B cell (primary cell): Measurements from ENCODE around the gene ITGB4. TPM values are rescaled to one million over a fixed set of nuclear protein-coding genes. Genes with fewer than 3 reads are reported as not detected.

Experiments used
- ATAC-seq: fragments of 200-7000 bp; cut with Tn5 transposase; one replicate; pipeline ENCODE4 v1.10.0; 2021; ENCODE audit warnings: low read depth, mild to moderate bottlenecking, moderate number of reproducible peaks, moderate library complexity
- CTCF ChIA-PET: fragments of 350-600 bp; sonication (Branson Sonifier 250); formaldehyde crosslinking; loops from one replicate; lab custom pipeline; 2021; ENCODE audit warnings: antibody characterized with exemption, inconsistent platforms; lab: Charles Lee
- POLR2A ChIA-PET: fragments of 350-600 bp; sonication (Branson Sonifier 250); formaldehyde crosslinking; loops from one replicate; lab custom pipeline; 2021; ENCODE audit warnings: antibody characterized with exemption; lab: Charles Lee
- DNase-seq: peaks from one replicate; pipeline ENCODE4 v3.0.0; 2013
- H2AFZ ChIP-seq: 2 replicates; pipeline ENCODE4 v1.6.1; 2012; ENCODE audit warnings: mild to moderate bottlenecking, low read depth, low read length; ENCODE audit not compliant: insufficient read depth, poor library complexity, severe bottlenecking
- H3K27ac ChIP-seq, 2 donors: 1 replicate in 1 of 2; 2 replicates in 1 of 2; pipeline ENCODE4 v1.5.1; 2012 to 2013; ENCODE audit warnings: low read length in 2 of 2, mild to moderate bottlenecking in 2 of 2, moderate library complexity in 1 of 2
- H3K27me3 ChIP-seq, 4 experiments: fragments of 200-600 bp in 1 of 4; sonication (generic) in 1 of 4; replicated peaks in 1 of 4; 1 replicate in 2 of 4; 2 replicates in 2 of 4; pipeline versions ENCODE4 v1.6.1 to v1.7.0; 2013 to 2016; ENCODE audit warnings: low read length in 3 of 4, mild to moderate bottlenecking in 2 of 4, mixed read lengths in 1 of 4, moderate library complexity in 1 of 4; ENCODE audit not compliant: insufficient read depth in 4 of 4, control insufficient read depth in 3 of 4; ENCODE audit errors: control extremely low read depth in 1 of 4
- H3K36me3 ChIP-seq, 2 experiments: replicated peaks in 1 of 2; 1 replicate in 1 of 2; 2 replicates in 1 of 2; pipeline versions ENCODE4 v1.6.1 to v1.7.1; 2013; ENCODE audit warnings: low read length in 1 of 2; ENCODE audit not compliant: insufficient read depth in 2 of 2, control insufficient read depth in 1 of 2; ENCODE audit errors: control extremely low read depth in 1 of 2, extremely low read depth in 1 of 2
- H3K4me1 ChIP-seq, 2 donors: fragments of 200-600 bp in 1 of 2; sonication (generic) in 1 of 2; 1 replicate in 1 of 2; 2 replicates in 1 of 2; pipeline versions ENCODE4 v1.5.1 to v1.6.1; 2013 to 2017; ENCODE audit warnings: low read length in 2 of 2; ENCODE audit not compliant: control insufficient read depth in 2 of 2, insufficient read depth in 2 of 2
- H3K4me2 ChIP-seq: replicated peaks from 2 replicates; pipeline ENCODE3; 2012; ENCODE audit warnings: mild to moderate bottlenecking, low read depth, low read length; ENCODE audit not compliant: poor library complexity, severe bottlenecking
- H3K4me3 ChIP-seq, 5 experiments: fragments of 200-600 bp in 1 of 5; sonication (generic) in 1 of 5; 1 replicate in 3 of 5; 2 replicates in 2 of 5; pipeline versions ENCODE4 v1.5.1 to v1.7.0; 2011 to 2016; ENCODE audit warnings: low read length in 4 of 5, mild to moderate bottlenecking in 4 of 5, low read depth in 2 of 5, control low read depth in 1 of 5, moderate library complexity in 1 of 5; ENCODE audit not compliant: insufficient read depth in 1 of 5; ENCODE audit errors: control extremely low read depth in 1 of 5, extremely low read depth in 1 of 5
- H3K79me2 ChIP-seq: fragments of 200-600 bp; sonication (generic); one replicate; pipeline ENCODE4 v1.6.0; 2016; ENCODE audit warnings: low read length; ENCODE audit not compliant: control insufficient read depth, insufficient read depth
- H3K9ac ChIP-seq: fragments of 200-600 bp; sonication (generic); 2 replicates; pipeline ENCODE4 v1.6.1; 2017; ENCODE audit warnings: mild to moderate bottlenecking, low read length, moderate library complexity
- H3K9me3 ChIP-seq, 3 donors: one replicate each; pipeline versions ENCODE4 v1.6.1 to v1.7.1; 2013; ENCODE audit warnings: low read length in 2 of 3; ENCODE audit not compliant: control insufficient read depth in 2 of 3, insufficient read depth in 1 of 3; ENCODE audit errors: control extremely low read depth in 1 of 3
- H4K20me1 ChIP-seq: 2 replicates; pipeline ENCODE4 v1.6.0; 2012; ENCODE audit warnings: mild to moderate bottlenecking, low read length; ENCODE audit not compliant: insufficient read depth, control insufficient read depth, poor library complexity, severe bottlenecking
- H3K27ac Mint-ChIP-seq: one replicate; pipeline ENCODE4 v1.8.0; 2021; ENCODE audit warnings: mixed read lengths
- H3K27me3 Mint-ChIP-seq: one replicate; pipeline ENCODE4 v1.8.0; 2021; ENCODE audit warnings: mixed read lengths
- H3K4me1 Mint-ChIP-seq: one replicate; pipeline ENCODE4 v1.8.0; 2021; ENCODE audit warnings: mixed read lengths
- H3K4me3 Mint-ChIP-seq: one replicate; pipeline ENCODE4 v1.8.0; 2021; ENCODE audit warnings: mixed read lengths
- H3K9me3 Mint-ChIP-seq: one replicate; pipeline ENCODE4 v1.8.0; 2022; ENCODE audit warnings: mixed read lengths; ENCODE audit not compliant: insufficient read depth
- EZH2 ChIP-seq: IDR thresholded peaks from 2 replicates; pipeline ENCODE4 v1.6.1; 2012; ENCODE audit warnings: borderline replicate concordance, low read depth, mild to moderate bottlenecking, moderate library complexity, low read length; ENCODE audit not compliant: insufficient read depth, poor library complexity, severe bottlenecking
- WGBS: methylation state at CpG from one replicate; pipeline ENCODE4 v1.1.5; 2013; ENCODE audit warnings: missing lambda C conversion rate; ENCODE audit not compliant: insufficient coverage; 5-methylcytosine and 5-hydroxymethylcytosine counted together
- intact Hi-C: fragments of 100-400 bp; cut with micrococcal nuclease; formaldehyde crosslinking; loops from one replicate; pipeline ENCODE4 v1.10.0; 2022
- polyA plus RNA-seq: library from polyadenylated mRNA; depleted of rRNA; stranded (reverse); fragments of >200 nt; gene quantifications from 2 replicates; pipeline ENCODE4 v1.2.3, GENCODE V29; 2012
- total RNA-seq, 2 donors: library from RNA; stranded (reverse); fragments of 120-200 nt in 1 of 2; gene quantifications; 1 replicate in 1 of 2; 2 replicates in 1 of 2; pipeline versions ENCODE4 v1.2.3 to v1.2.4, GENCODE V29; 2013 to 2022
- TF ChIP-seq, protein P1 (sequence below): fragments of 200-600 bp; IDR thresholded peaks from one replicate; pipeline ENCODE4 v1.8.0; 2022; ENCODE audit warnings: antibody characterized with exemption, mild to moderate bottlenecking

Gene ITGB4
- total and polyA plus RNA-seq, 2 donors (not counting 1 experiment from before 2014, with no cell fraction given) = 0.12 to 0.81 TPM

- Histone ChIP-seq H3K4me1 (no peaks in the 10 kb centered on the region), H3K9ac (no peak overlapping the region), H3K4me2 (no peak overlapping the region), H3K4me3 (no peak overlapping the region), H3K27me3 (no peaks in the 10 kb centered on the region), H3K36me3 (peaks cover 0 to 70% of the 10 kb centered on the region in 2 experiments), H3K9me3 (no peaks in the 10 kb centered on the region), H3K27ac (no peak overlapping the region), H2AFZ (no peak overlapping the region), H3K79me2 (no peaks in the 10 kb centered on the region), H4K20me1 (no peaks in the 10 kb centered on the region)
- Mint-ChIP-seq H3K27ac (no peak overlapping the region), H3K9me3 (no peaks in the 10 kb centered on the region), H3K4me1 (peaks cover 2% of the 10 kb centered on the region), H3K27me3 (no peaks in the 10 kb centered on the region), H3K4me3 (no peak overlapping the region)
- ATAC-seq (no peak), DNase-seq (no peak)
- intact Hi-C loops = no loop called here
- TF ChIP-seq EZH2 = no peak
- TF ChIP-seq, protein P1, sequence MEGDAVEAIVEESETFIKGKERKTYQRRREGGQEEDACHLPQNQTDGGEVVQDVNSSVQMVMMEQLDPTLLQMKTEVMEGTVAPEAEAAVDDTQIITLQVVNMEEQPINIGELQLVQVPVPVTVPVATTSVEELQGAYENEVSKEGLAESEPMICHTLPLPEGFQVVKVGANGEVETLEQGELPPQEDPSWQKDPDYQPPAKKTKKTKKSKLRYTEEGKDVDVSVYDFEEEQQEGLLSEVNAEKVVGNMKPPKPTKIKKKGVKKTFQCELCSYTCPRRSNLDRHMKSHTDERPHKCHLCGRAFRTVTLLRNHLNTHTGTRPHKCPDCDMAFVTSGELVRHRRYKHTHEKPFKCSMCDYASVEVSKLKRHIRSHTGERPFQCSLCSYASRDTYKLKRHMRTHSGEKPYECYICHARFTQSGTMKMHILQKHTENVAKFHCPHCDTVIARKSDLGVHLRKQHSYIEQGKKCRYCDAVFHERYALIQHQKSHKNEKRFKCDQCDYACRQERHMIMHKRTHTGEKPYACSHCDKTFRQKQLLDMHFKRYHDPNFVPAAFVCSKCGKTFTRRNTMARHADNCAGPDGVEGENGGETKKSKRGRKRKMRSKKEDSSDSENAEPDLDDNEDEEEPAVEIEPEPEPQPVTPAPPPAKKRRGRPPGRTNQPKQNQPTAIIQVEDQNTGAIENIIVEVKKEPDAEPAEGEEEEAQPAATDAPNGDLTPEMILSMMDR = no peak
- POLR2A ChIA-PET = no interaction called here
- WGBS = 94% methylated on average over 17 of the region's 20 CpGs
- CTCF ChIA-PET = interaction anchor here (0.6 to 1.6 kb wide), 3 partner anchors 42 to 190 kb away, joined by 3 to 6 read pairs (median 3); partner anchors contain the start of gene SMIM5
These were observed 15.1 kb upstream of the ITGB4 start for GRCh38 chr17:75706042-75706728.

DNA sequence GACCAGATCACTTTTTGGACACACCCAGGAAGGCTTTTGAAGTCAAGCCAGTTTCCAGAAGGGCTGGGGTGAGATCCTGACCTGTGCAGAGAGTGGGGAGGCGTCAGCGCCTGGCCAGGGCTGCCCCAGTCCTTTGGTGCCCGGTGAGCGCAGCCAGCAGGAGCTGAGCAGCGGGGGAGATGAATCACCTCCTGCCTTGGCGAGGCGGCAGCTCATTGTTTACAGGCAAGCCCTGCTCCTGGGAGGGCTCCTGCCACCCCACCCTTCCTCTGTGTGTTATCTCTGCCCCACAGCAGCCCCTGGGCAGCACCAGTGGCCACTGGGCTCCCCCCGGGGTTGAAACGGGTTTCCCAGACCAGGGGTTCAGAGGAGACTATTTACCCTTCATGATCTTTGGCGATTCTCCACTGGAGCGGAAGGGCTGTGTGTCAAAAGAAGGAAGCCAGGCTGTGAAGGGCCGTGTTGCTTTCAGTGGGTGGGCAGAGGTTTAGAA is 14.1 kb upstream of the ITGB4 start:
- Mint-ChIP-seq H3K9me3 (no peaks in the 10 kb centered on the region), H3K27ac (no peak overlapping the region), H3K4me3 (no peak overlapping the region), H3K27me3 (no peaks in the 10 kb centered on the region), H3K4me1 (peaks cover 2% of the 10 kb centered on the region)
- Histone ChIP-seq H3K4me2 (no peak overlapping the region), H3K27ac (no peak overlapping the region), H2AFZ (no peak overlapping the region), H3K36me3 (peaks cover 0 to 60% of the 10 kb centered on the region in 2 experiments), H4K20me1 (no peaks in the 10 kb centered on the region), H3K27me3 (no peaks in the 10 kb centered on the region), H3K9me3 (no peaks in the 10 kb centered on the region), H3K79me2 (no peaks in the 10 kb centered on the region), H3K4me3 (no peak overlapping the region), H3K9ac (no peak overlapping the region), H3K4me1 (no peaks in the 10 kb centered on the region)
- ATAC-seq (no peak), DNase-seq (no peak)
- ChIA-PET CTCF (interaction anchor here (0.6 to 1.6 kb wide), 2 partner anchors 74 to 189 kb away, joined by 3 to 6 read pairs; partner anchors contain the start of gene SMIM5), POLR2A (no interaction called here)
- TF ChIP-seq EZH2 = no peak
- TF ChIP-seq, protein P1 = no peak
- intact Hi-C loops = no loop called here
- 82% methylated on average over 12 of the region's 12 CpGs for WGBS
